HL-60 (cell line): Measurements from ENCODE around the gene HRH3.

Experiments used
- DNase-seq, 2 experiments: peaks; one replicate each; pipeline ENCODE4 v3.0.0-alpha.2; 2010 to 2020; ENCODE audit warnings: low read depth in 1 of 2, low spot score in 1 of 2
- H3K27ac ChIP-seq: fragments of 250-450 bp; sonication (Bioruptor Pico); replicated peaks from 2 replicates; pipeline ENCODE4 v1.5.1; 2020; ENCODE audit warnings: mild to moderate bottlenecking, moderate library complexity
- H3K27me3 ChIP-seq: fragments of 250-450 bp; sonication (Bioruptor Pico); 2 replicates; pipeline ENCODE4 v1.5.1; 2021; ENCODE audit warnings: mild to moderate bottlenecking, moderate library complexity; ENCODE audit not compliant: insufficient read depth, poor library complexity, severe bottlenecking
- H3K4me3 ChIP-seq: replicated peaks from 2 replicates; pipeline ENCODE4 v1.5.1; 2011; ENCODE audit warnings: mild to moderate bottlenecking, control low read depth, low read length; ENCODE audit not compliant: insufficient read depth
- GABPA ChIP-seq: IDR thresholded peaks from 2 replicates; pipeline ENCODE4 v1.6.1; 2012; ENCODE audit warnings: low read depth
- POLR2AphosphoS5 ChIP-seq: IDR thresholded peaks from 2 replicates; pipeline ENCODE4 v1.6.1; 2012; ENCODE audit warnings: low read depth
- SPI1 ChIP-seq: IDR thresholded peaks from 2 replicates; pipeline ENCODE4 v1.6.1; 2012; ENCODE audit warnings: low read depth, mild to moderate bottlenecking, borderline replicate concordance
- TF ChIP-seq, protein P1 (sequence below): IDR thresholded peaks from 2 replicates; pipeline ENCODE4 v1.6.1; 2012; ENCODE audit warnings: low read depth; ENCODE audit not compliant: insufficient replicate concordance
- TF ChIP-seq, protein P2 (sequence below): IDR thresholded peaks from one replicate; pipeline ENCODE4 v1.5.1; 2011; ENCODE audit warnings: low read length, control low read depth, inconsistent platforms; ENCODE audit not compliant: insufficient read depth

The HRH3 gene

DNA sequence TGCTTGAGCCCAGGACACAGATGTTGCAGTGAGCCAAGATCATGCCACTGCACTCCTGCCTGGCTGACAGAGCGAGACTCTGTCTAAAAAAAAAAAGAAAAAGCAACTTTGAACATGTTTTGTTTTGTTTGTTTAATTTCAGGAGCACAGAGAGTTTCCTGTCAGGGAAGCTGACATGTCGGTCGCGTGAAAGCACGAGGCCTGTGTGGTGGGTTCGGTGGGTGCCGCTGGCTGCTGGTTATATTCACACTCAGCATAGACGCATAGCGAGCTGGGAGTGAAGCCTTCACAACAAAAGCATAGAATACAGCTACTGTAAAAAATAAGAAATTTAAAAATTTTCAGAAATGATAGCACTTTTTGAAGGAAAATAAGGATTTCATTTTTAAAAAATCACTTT lies 22.8 kb downstream of the HRH3 start:
- no peak for DNase-seq
- Histone ChIP-seq H3K4me3 (no peak overlapping the region), H3K27ac (no peak overlapping the region), H3K27me3 (no peaks in the 10 kb centered on the region)
- TF ChIP-seq GABPA (no peak), POLR2AphosphoS5 (no peak), SPI1 (no peak)
- TF ChIP-seq, protein P1, sequence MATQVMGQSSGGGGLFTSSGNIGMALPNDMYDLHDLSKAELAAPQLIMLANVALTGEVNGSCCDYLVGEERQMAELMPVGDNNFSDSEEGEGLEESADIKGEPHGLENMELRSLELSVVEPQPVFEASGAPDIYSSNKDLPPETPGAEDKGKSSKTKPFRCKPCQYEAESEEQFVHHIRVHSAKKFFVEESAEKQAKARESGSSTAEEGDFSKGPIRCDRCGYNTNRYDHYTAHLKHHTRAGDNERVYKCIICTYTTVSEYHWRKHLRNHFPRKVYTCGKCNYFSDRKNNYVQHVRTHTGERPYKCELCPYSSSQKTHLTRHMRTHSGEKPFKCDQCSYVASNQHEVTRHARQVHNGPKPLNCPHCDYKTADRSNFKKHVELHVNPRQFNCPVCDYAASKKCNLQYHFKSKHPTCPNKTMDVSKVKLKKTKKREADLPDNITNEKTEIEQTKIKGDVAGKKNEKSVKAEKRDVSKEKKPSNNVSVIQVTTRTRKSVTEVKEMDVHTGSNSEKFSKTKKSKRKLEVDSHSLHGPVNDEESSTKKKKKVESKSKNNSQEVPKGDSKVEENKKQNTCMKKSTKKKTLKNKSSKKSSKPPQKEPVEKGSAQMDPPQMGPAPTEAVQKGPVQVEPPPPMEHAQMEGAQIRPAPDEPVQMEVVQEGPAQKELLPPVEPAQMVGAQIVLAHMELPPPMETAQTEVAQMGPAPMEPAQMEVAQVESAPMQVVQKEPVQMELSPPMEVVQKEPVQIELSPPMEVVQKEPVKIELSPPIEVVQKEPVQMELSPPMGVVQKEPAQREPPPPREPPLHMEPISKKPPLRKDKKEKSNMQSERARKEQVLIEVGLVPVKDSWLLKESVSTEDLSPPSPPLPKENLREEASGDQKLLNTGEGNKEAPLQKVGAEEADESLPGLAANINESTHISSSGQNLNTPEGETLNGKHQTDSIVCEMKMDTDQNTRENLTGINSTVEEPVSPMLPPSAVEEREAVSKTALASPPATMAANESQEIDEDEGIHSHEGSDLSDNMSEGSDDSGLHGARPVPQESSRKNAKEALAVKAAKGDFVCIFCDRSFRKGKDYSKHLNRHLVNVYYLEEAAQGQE, result no peak
- TF ChIP-seq, protein P2, sequence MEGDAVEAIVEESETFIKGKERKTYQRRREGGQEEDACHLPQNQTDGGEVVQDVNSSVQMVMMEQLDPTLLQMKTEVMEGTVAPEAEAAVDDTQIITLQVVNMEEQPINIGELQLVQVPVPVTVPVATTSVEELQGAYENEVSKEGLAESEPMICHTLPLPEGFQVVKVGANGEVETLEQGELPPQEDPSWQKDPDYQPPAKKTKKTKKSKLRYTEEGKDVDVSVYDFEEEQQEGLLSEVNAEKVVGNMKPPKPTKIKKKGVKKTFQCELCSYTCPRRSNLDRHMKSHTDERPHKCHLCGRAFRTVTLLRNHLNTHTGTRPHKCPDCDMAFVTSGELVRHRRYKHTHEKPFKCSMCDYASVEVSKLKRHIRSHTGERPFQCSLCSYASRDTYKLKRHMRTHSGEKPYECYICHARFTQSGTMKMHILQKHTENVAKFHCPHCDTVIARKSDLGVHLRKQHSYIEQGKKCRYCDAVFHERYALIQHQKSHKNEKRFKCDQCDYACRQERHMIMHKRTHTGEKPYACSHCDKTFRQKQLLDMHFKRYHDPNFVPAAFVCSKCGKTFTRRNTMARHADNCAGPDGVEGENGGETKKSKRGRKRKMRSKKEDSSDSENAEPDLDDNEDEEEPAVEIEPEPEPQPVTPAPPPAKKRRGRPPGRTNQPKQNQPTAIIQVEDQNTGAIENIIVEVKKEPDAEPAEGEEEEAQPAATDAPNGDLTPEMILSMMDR, result no peak

DNA sequence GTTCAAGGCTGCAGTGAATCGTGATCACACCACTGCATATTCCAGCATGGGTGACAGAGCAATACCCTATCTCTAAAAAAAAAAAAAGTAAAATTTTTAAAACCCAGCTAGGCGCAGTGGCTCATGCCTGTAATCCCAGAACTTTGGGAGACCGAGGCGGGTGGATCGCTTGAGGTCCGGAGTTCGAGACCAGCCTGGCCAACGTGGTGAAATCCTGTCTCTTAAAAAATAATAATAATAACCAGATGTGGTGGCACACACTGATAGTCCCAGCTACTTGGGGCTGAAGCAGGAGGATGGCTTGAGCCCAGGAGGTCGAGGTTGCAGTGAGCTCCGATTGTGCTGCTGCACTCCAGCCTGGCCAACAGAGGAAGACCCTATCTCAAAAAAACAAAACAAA lies 23.8 kb downstream of the HRH3 start:
- H3K4me3 ChIP-seq, result no peak overlapping the region
- no peak for DNase-seq
- no peaks in the 10 kb centered on the region for H3K27me3 ChIP-seq
- TF ChIP-seq SPI1 (no peak), POLR2AphosphoS5 (no peak), GABPA (no peak)
- TF ChIP-seq, protein P1, result no peak
- TF ChIP-seq, protein P2, result no peak
- no peak overlapping the region for H3K27ac ChIP-seq

DNA sequence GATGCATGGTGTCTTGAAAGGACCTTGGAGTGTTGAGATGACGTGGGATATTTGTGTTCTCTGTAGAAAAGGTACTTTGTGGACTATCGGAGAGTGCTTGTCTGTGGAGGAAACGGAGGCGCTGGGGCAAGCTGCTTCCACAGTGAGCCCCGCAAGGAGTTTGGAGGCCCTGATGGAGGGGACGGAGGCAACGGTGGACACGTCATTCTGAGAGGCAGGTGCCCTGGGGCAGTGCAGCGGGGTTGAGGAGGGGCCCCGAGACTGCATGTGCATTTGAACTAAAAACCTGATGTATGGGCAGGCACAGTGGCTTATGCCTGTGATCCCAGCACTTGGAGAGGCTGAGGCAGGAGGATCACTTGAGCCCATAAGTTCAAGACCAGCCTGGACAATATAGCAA lies 24.3 kb downstream of the HRH3 start:
- no peak overlapping the region for H3K27ac ChIP-seq
- H3K27me3 ChIP-seq, result no peaks in the 10 kb centered on the region
- no peak for DNase-seq
- no peak overlapping the region for H3K4me3 ChIP-seq
- TF ChIP-seq, protein P1, result no peak
- no peak for TF ChIP-seq SPI1
- no peak for TF ChIP-seq GABPA
- TF ChIP-seq POLR2AphosphoS5, result no peak
- TF ChIP-seq, protein P2, result no peak
